GM19395 (cell line): ENCODE measurements around the gene PCP4.

Experiments
- ATAC-seq: cut with Tn5 transposase; IDR thresholded peaks from one replicate; pipeline ENCODE4 v1.9.1; 2021; ENCODE audit warnings: mild to moderate bottlenecking, moderate library complexity; ENCODE audit not compliant: unreplicated experiment

PCP4 gene

GRCh38 chr21:39915881-39916280, 48.6 kb downstream of the PCP4 start:
- no peak for ATAC-seq

DNA sequence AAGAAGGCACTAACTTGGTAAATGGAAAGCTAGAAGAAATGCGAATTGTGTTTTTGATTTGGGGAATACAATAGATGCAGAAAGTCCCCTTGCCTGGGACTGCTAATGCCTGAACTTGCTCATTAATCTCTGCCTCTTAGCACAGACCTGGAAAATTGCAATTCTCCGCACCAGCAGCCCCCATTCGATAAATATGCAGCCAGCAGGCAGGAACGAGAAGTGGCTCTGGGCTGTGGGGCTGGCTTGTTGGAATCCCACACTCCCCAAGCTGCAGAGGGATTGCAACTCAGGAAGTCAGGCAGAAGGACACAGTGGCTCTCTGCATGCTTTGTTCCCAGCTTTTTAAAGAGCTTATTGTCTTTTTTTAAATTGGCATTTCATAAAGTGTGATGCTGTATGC, 51.3 kb downstream of the PCP4 start:
- ATAC-seq, result no peak

DNA sequence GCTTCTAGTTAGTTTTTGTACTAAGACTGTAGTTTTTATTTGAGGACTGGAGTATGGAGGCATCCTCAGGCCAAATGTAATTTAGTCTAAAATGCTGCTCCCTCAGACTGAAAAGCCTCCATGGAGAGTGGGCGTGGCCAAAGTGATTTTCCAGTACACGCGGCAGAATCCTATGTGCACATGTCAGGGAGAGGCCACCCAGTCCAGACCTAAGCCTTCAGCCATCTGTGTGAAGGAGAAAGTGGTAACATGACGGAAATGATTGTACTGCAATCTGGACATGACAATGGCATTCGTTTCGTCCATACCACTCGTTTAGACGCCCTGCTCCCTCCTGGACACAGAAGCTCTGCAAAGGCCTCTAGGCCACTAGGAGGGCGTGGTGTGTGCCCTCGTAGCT, 56.2 kb downstream of the PCP4 start:
- no peak for ATAC-seq

GRCh38 chr21:39924577-39925308, 57.5 kb downstream of the PCP4 start:
- no peak for ATAC-seq

GRCh38 chr21:39927304-39927886, 60.2 kb downstream of the PCP4 start:
- ATAC-seq, result no peak

DNA sequence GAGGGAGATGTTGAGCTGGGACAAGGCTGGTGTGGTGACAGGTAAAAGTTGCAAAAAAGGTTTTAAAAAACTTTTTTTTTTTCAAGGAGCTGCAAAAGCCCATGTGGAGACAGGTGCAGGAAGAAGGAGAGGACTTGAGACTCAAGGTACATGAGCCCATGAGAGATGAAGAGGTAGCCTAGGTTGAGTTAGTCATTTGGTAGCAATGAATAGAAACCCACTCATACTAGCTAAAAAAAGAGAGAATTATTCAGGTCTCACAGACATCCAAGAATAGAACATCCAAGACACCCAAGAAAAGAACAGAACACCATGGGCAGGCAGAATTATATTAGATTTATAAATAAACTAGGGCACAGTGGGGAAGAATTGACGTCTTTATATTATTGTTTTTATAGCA, 65.1 kb downstream of the PCP4 start:
- no peak for ATAC-seq

GRCh38 chr21:39934895-39935294, 67.7 kb downstream of the PCP4 start:
- ATAC-seq, result no peak

GRCh38 chr21:39935716-39936115, 68.5 kb downstream of the PCP4 start:
- no peak for ATAC-seq

GRCh38 chr21:39938086-39938625, 70.9 kb downstream of the PCP4 start:
- no peak for ATAC-seq

- ATAC-seq, result no peak
Measured at GRCh38 chr21:39946199-39946598, 79.0 kb downstream of the PCP4 start.

DNA sequence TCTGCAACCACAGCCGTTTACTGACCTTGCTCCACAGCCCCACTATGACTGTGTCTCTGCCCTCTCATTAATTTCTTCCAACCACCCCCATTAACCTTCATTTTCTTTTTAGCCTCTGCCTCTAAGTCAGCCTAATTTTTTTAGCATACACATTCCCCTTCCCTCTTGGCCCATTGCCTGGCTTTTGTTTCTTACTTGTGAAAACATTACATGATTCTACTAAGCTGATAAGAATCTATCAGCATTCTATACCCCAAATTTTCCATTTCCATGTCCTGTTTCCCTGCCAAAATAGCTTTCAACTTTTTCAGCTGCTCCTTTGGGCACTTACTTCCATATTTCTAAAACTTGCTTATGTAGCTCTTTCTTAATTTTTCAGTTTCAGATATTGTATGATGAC, 79.8 kb downstream of the PCP4 start:
- no peak for ATAC-seq

DNA sequence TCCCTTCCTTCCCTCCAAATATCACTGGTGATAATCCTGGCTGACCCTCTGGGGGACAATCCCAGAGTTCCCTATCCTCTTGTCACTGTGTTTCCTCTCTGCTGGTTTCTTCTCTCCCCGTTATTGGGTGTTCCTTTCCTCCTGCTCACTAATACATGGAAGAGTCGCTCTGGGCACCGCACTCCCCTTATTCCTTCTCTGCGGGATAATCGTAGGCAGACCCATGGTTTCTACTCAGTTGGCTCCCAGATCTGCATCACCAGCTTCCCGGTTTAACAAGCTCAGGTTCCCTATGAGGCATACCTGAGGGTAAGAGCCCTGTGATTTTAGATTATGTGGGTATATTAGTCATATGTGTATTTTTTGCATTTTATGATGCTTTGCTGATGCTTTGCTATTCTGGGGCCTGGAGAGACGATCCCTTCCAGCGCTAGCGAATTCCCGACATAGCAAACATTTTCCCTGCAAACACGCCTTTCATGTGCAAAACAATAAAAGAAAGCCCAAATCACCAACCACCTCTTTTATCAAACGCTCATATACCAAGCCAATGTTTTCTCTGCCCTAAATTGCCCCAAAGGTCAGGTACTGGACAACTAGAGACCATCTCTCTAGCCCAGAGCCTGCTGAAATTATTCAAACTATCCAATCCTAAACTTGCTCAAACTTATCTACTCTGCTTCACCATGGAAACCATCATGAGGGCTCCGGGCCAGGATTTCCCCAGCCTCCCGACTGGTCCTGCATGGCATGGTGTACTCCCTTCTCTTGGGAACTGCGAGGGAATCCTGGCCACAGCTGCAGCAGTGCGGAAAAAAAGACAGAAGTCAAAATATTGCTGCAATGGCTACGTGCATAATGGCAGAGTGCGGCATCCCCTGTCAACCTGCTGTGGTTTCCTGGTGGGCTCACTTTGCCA, 84.2 kb downstream of the PCP4 start:
- ATAC-seq, result no peak

DNA sequence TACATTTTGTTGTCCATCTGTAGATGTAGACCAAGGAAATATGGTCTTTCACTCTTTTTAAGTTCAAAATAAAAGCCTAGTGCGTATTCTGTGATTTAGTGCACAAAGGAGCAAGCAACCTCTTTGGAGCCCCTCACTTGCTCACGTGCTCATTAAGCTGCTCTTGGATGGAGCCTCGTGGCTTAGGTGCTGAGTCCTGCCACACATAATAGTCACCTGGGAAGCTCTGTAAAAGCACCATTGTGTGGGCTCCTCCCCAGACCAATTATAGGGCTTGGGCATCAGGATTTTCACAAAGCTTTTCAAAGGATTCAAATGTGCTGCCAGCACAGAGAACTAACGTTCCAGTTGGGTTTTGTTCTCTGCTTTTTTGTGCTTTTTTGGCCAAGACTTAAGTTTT, 85.0 kb downstream of the PCP4 start:
- no peak for ATAC-seq

DNA sequence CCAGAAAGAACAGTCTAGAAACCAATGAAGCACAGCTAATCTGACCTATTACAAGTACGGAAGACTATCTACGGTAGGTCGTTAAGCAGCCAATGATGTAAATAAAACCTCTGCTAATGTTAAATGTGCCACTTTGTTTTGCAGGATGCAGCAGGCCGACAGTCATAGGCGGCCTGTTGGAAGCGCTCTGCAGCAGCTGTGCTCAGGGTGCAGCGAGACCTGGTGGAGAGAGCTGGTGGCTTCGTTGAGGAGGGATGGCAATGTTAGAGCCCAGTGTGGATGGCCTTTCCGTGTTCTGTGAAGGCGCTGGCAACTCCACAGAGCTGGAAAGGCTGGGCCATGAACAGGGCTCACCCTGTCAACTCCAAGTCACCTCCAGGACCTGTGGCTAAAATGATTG, 87.3 kb downstream of the PCP4 start:
- ATAC-seq, result no peak

DNA sequence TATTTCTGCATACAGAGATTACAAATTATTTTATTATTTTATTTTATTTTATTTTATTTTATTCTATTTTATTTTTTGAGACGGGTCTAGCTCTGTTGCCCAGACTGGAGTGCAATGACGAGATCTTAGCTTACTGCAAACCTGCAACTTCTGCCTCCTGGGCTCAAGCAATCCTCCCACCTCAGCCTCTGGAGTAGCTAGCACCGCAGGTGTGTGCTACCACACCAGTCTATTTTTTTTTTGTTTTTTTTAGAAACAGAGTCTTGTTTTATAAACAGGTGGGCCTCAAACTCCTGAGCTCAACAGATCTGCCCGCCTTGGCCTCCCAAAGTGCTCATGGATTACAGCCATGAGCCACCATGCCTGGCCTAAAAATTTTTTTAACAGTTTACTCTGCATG, 88.1 kb downstream of the PCP4 start:
- ATAC-seq, result no peak

DNA sequence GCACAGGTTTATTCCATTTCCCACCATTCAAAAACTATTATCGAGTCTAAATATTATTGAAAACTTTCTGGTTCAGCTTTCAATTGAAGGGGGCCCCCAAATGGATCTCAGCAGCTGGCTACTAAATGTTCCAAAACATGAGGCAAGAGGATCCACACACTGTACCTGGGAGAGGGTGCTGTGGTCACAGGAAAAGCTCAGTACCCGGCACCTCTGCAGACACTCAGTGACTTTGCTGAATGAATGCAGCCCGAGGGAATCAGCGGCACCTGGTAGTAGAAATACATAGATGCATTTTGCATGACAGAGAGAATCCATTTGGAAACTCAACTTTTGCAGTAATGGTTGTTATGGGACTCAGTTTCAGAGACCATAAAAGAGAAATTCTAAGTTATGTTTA, 89.3 kb downstream of the PCP4 start:
- no peak for ATAC-seq

GRCh38 chr21:39958731-39959130, 91.5 kb downstream of the PCP4 start:
- no peak for ATAC-seq

DNA sequence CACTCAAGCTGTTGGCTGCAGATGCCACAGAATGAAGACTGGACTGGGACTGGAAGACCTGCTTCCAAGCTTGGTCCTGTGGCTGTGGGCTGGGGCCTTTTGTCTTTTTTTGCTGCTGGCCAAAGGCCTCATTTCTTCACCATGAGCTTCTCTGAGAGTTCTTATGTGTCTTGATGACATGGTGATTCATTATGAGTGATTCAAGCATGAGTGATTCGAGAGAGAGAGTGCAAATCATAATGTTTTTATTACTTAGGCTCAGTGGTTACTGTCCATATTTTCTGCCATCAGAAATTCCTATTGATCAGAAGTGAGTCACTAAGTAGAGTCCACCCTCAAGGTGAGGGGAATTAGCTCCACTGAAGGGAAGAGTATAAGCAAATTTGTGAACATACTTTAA, 94.0 kb downstream of the PCP4 start:
- no peak for ATAC-seq

GRCh38 chr21:39965026-39965425, 97.8 kb downstream of the PCP4 start:
- no peak for ATAC-seq

DNA sequence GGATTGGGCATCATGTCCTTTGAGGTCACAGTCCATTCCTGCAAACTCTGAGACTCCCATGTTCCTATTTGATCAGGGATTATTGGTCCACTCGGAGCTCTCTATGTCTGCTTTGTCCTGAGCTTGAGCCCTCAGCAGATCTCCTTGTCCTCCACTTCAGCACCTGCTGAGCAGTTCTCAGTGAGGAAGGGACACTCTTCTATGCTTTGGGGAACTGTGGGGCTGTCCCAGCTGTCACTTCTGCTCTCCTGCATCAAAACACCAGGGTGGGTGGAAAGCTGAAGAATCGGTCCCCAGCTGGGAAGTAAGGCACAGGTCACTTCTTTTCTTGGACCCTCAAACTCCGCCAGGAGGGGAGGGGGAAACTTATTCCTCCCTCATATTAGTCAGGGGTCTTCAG, 99.5 kb downstream of the PCP4 start:
- no peak for ATAC-seq

GRCh38 chr21:39968010-39968409, 100.8 kb downstream of the PCP4 start:
- no peak for ATAC-seq
